Thymus (tissue), 11 donors: Measurements from ENCODE around the gene PPFIA2. TPM values are rescaled to one million over a fixed set of nuclear protein-coding genes. Genes with fewer than 3 reads are reported as not detected.

ENCODE experiments used
- DNase-seq, 9 donors: peaks; one replicate each; pipeline ENCODE4 v3.0.0-alpha.2; 2013; ENCODE audit warnings: low spot score in 9 of 9, low read depth in 6 of 9, missing footprints in 1 of 9
- H3K27ac ChIP-seq, 2 donors: one replicate each; pipeline ENCODE4 v1.5.1; 2013; ENCODE audit warnings: control low read depth in 1 of 2, low read depth in 1 of 2, low read length in 1 of 2, mild to moderate bottlenecking in 1 of 2, moderate library complexity in 1 of 2
- H3K27me3 ChIP-seq, 2 donors: one replicate each; pipeline ENCODE4 v1.5.1; 2013; ENCODE audit warnings: low read length in 1 of 2; ENCODE audit not compliant: control insufficient read depth in 2 of 2, insufficient read depth in 1 of 2
- H3K36me3 ChIP-seq, 2 donors: one replicate each; pipeline ENCODE4 v1.5.1; 2013; ENCODE audit warnings: low read length in 1 of 2, mild to moderate bottlenecking in 1 of 2, moderate library complexity in 1 of 2; ENCODE audit not compliant: control insufficient read depth in 2 of 2, insufficient read depth in 2 of 2
- H3K4me1 ChIP-seq, 2 donors: one replicate each; pipeline ENCODE4 v1.5.1; 2013; ENCODE audit warnings: low read length in 2 of 2; ENCODE audit not compliant: control insufficient read depth in 2 of 2, insufficient read depth in 2 of 2
- H3K4me3 ChIP-seq, 2 donors: one replicate each; pipeline ENCODE4 v1.5.1; 2013; ENCODE audit warnings: low read length in 2 of 2, control low read depth in 1 of 2, mild to moderate bottlenecking in 1 of 2
- H3K9me3 ChIP-seq, 2 donors: one replicate each; pipeline ENCODE4 v1.5.1; 2013; ENCODE audit warnings: low read length in 1 of 2, mild to moderate bottlenecking in 1 of 2; ENCODE audit not compliant: control insufficient read depth in 2 of 2, insufficient read depth in 1 of 2
- WGBS: extraction: QIAGEN DNeasy Blood & Tissue Kit; methylation state at CpG from one replicate; pipeline ENCODE4 v1.1.7; 2013; 5-methylcytosine and 5-hydroxymethylcytosine counted together
- polyA plus RNA-seq: library from polyadenylated mRNA; stranded (reverse); fragments of 200-250 nt; gene quantifications from one replicate; pipeline ENCODE4 v1.2.3, GENCODE V29; 2013
- total RNA-seq: library from RNA; stranded (reverse); fragments of 120-200 nt; gene quantifications from one replicate; pipeline ENCODE4 v1.2.4, GENCODE V29; 2013
- donor health status: healthy.

The PPFIA2 gene
- total and polyA plus RNA-seq, 2 donors: 0.23 to 0.24 TPM

DNA sequence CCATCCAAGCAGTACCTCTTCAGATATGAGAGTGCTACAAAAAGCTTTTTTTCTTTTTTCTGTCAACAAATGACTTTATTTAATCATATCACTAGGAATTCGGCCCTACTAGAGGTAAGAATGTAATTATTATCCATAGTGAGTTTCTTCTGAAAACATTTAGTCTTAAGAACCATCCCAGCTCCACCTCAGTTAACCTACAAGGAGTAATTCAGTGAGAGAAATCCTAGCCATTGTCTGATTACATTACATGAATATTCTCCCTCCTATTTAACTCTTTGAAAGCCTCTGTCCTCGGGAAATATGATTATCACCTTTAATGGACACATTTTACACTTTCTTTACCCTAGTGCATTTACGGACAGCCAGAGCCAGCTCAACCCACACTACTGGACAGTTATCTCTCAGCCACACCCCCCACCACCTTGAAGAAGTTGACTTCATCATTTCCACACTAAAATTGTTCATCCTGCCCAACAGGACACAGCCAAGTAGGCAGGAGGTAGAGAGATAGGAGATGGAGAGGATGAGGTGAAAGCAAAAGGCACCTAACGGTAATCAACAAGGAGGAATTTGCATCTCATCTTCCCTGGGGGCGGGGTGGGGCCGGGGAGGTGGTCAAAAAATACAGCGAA is 1.3 kb downstream of the PPFIA2 start:
- peaks cover 0 to 5% of the 10 kb centered on the region in 2 donors for H3K4me1 ChIP-seq
- DNase-seq: no peak
- H3K4me3 ChIP-seq: no peak overlapping the region
- H3K9me3 ChIP-seq: no peaks in the 10 kb centered on the region
- peaks cover 8 to 29% of the 10 kb centered on the region in 2 donors for H3K27me3 ChIP-seq
- no peak overlapping the region for H3K27ac ChIP-seq
- 28% methylated on average over 7 of the region's 7 CpGs for WGBS
- H3K36me3 ChIP-seq: no peaks in the 10 kb centered on the region

DNA sequence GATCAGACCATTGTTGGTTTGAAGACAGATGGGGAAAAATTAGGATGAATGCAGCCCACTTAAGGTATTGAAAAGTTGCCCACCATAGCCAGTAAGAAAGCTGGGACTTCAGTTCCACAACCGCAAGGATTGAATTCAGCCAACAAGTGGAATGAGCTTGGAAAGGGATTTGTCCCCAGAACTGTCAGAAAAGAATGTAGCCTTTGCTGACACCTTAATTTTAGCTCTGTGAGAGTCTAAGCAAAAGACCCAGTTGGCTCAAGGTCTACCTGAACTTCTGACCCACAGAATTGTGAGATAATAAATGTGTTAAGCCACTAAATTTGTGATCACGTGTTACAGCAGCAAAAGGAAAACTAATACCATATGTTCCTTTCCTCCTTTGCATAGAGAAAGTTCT is 29.4 kb downstream of the PPFIA2 start:
- no peaks in the 10 kb centered on the region for H3K36me3 ChIP-seq
- H3K4me1 ChIP-seq: no peaks in the 10 kb centered on the region
- H3K9me3 ChIP-seq: no peaks in the 10 kb centered on the region
- WGBS: 94% methylated on average over 2 of the region's 2 CpGs
- H3K4me3 ChIP-seq: no peak overlapping the region
- DNase-seq: no peak
- no peaks in the 10 kb centered on the region for H3K27me3 ChIP-seq
- H3K27ac ChIP-seq: no peak overlapping the region

DNA sequence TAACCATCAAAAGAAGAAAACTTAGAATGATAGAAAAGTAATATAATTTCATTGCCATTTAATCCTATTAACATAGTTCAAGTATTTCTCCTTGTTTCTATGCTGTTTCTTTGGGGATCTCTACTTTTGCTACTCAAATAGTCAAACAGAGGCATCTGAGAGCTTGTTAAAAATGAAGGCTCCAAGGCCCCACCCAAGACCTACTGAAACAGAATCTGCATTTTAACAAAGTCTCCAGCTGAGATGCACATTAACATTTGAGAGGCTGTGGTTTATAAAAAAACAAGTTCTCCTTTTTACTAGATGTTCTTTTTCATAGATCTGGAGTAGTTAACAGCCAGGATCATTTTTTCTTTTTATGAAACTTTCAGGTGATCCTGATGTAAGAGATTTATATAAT is 31.8 kb downstream of the PPFIA2 start:
- no peak overlapping the region for H3K27ac ChIP-seq
- DNase-seq: no peak
- no peaks in the 10 kb centered on the region for H3K9me3 ChIP-seq
- H3K4me3 ChIP-seq: no peak overlapping the region
- H3K27me3 ChIP-seq: no peaks in the 10 kb centered on the region
- no peaks in the 10 kb centered on the region for H3K4me1 ChIP-seq
- H3K36me3 ChIP-seq: no peaks in the 10 kb centered on the region

DNA sequence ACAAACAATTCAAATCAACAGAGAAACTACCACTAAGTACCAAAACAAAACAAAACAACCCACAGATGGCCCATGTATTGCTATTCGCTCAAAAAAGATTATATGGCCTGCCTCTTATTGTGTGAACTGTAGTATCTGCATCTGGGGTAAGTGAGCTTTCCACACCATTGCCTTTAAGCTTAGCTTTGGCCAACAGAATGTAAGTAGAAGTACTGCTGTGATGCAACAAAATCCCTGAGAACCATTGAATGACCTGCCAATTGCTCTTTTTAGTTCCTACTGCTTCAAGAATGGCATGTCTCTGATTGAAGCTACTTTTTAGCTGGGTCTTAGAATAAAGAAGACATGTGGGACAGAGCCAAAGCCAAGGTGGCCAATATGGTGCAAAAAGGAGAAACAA is 32.5 kb downstream of the PPFIA2 start:
- Histone ChIP-seq H3K36me3 (no peaks in the 10 kb centered on the region), H3K9me3 (no peaks in the 10 kb centered on the region), H3K4me3 (no peak overlapping the region), H3K27me3 (no peaks in the 10 kb centered on the region), H3K4me1 (no peaks in the 10 kb centered on the region), H3K27ac (no peak overlapping the region)
- WGBS: 88% methylated on average over 1 of the region's 1 CpG
- DNase-seq: no peak

DNA sequence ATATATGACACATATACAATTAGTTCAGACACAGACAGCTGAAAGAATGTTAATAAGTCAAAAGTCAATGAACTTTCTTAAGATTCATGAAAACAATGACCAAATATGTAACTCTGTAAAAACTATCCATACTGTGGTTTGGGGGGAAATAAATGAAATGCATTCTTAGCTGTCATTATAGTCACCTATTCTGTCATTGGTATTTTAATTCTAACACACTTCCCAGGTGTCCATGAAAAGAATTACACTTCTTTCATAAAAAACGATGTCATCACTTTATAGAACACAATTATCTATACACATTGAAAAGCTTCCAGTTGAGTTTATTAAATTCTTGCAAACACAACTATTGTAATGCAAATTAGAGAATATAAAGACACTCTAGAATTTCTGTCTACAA is 35.8 kb downstream of the PPFIA2 start:
- H3K4me3 ChIP-seq: no peak overlapping the region
- no peak overlapping the region for H3K27ac ChIP-seq
- no peaks in the 10 kb centered on the region for H3K27me3 ChIP-seq
- WGBS: 57% methylated on average over 1 of the region's 1 CpG
- no peaks in the 10 kb centered on the region for H3K36me3 ChIP-seq
- no peak for DNase-seq
- H3K4me1 ChIP-seq: no peaks in the 10 kb centered on the region
- H3K9me3 ChIP-seq: no peaks in the 10 kb centered on the region

DNA sequence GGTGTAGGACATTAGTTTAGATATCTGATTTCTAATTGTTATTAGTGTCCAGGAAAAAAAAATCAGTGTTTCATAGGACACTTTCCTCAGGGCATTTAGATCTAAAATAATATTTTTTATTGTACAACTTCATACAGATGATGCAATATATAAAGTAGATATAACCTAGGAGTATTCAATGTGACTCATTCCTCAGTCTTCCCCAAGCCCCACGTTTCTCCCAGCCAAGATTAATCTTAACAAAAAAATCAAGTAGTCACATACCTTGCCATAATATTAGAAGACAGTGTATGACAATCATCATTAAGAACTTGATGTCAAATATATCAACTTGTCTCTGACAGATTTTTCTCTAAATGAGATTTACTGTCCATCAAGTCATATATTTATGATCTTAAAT is 37.1 kb downstream of the PPFIA2 start:
- H3K36me3 ChIP-seq: no peaks in the 10 kb centered on the region
- 59% methylated on average over 1 of the region's 1 CpG for WGBS

DNA sequence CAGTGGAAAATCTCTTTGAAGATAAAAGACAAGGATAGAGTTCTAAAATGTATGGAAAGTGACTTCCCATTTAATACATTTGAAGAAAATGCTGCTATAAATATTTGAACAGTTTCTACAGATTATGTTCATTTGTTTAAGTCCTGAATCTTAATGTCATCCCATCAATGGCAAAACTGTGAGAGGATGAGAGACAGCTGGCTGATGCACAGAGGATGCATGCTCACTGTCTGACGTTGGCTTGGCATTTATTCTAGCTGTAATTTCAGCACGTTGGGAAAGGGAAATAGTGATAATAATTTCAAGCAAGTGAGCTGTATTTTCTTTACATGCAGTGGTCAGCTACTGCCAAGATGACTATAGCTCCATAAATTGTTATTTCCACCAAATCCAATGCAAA is 40.5 kb downstream of the PPFIA2 start:
- H3K9me3 ChIP-seq: no peaks in the 10 kb centered on the region
- H3K4me1 ChIP-seq: no peaks in the 10 kb centered on the region
- no peak for DNase-seq
- WGBS: 73% methylated on average over 2 of the region's 2 CpGs
- H3K36me3 ChIP-seq: no peaks in the 10 kb centered on the region
- no peak overlapping the region for H3K4me3 ChIP-seq
- H3K27ac ChIP-seq: no peak overlapping the region
- H3K27me3 ChIP-seq: no peaks in the 10 kb centered on the region

More for the DNA sequence above, 37.1 kb downstream of the PPFIA2 start:
- H3K4me3 ChIP-seq: no peak overlapping the region
- H3K4me1 ChIP-seq: no peaks in the 10 kb centered on the region
- DNase-seq: no peak
- no peaks in the 10 kb centered on the region for H3K27me3 ChIP-seq
- H3K9me3 ChIP-seq: no peaks in the 10 kb centered on the region
- H3K27ac ChIP-seq: no peak overlapping the region

DNA sequence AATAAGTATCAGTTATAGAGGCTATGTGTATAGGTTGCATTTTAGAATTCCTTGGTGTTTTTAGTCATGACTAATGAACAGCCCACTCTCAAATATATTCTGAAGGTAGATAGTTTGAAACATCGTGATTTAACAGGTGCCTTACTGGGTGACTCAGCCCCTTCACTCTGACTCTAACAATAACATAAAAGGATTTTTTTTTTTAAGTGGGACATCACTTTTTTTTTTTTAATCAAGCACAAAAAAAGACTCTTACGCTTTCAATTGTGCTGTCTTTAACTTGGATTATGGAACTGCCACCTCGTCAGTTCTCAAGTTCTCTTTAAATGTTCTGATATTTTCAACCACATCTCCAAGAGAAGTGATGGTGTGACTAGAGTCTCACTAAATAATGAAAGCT is 46.6 kb downstream of the PPFIA2 start:
- 89% methylated on average over 3 of the region's 3 CpGs for WGBS
- no peaks in the 10 kb centered on the region for H3K9me3 ChIP-seq
- DNase-seq: no peak
- no peak overlapping the region for H3K27ac ChIP-seq
- no peaks in the 10 kb centered on the region for H3K27me3 ChIP-seq
- H3K4me3 ChIP-seq: no peak overlapping the region
- H3K4me1 ChIP-seq: no peaks in the 10 kb centered on the region
- H3K36me3 ChIP-seq: no peaks in the 10 kb centered on the region

DNA sequence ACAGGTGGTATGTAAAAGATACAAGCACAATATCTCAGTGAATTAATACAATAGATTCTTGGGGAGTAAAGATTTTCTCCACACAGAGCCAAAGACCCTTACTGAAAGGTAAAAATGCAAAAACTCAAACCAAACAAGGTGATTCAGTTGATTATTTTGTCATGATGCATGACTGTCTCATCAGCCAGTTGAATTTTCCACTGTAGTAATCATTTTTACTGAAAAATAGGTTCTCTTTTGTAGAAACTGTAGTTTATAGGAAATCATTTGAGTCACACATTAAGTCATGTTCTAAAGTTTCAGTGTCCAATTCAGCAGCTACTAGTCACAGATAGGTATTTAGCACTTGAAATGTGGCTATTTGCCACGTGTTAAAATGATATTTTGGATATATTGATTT is 53.6 kb downstream of the PPFIA2 start:
- DNase-seq: no peak
- H3K4me3 ChIP-seq: no peak overlapping the region
- H3K36me3 ChIP-seq: no peaks in the 10 kb centered on the region
- no peaks in the 10 kb centered on the region for H3K27me3 ChIP-seq
- H3K27ac ChIP-seq: no peak overlapping the region
- no peaks in the 10 kb centered on the region for H3K4me1 ChIP-seq
- 70% methylated on average over 1 of the region's 1 CpG for whole genome bisulfite sequencing
- H3K9me3 ChIP-seq: no peaks in the 10 kb centered on the region

DNA sequence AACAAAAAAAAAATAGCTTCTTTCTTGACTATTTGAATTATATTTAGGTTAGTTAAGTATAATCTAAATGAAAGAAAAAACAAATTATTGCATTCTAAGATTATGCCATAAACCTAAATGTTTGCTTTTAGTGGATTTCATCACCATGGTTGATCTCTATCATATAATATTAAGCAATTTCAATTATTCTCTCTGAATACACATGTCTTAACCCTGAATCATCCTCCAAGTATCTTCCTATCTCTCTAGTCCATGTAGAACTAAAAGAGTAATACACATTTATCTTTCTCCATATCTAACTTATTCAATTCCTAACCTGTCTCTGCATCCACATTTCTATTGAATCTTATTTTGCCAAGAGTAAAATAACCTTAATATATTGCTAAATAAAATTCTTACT is 59.6 kb downstream of the PPFIA2 start:
- H3K27ac ChIP-seq: no peak overlapping the region
- DNase-seq: no peak
- no peaks in the 10 kb centered on the region for H3K4me1 ChIP-seq
- H3K36me3 ChIP-seq: no peaks in the 10 kb centered on the region
- no peaks in the 10 kb centered on the region for H3K9me3 ChIP-seq
- no peak overlapping the region for H3K4me3 ChIP-seq
- no peaks in the 10 kb centered on the region for H3K27me3 ChIP-seq
